Measurements from ENCODE around the gene ZNF384.

Gene ZNF384

DNA sequence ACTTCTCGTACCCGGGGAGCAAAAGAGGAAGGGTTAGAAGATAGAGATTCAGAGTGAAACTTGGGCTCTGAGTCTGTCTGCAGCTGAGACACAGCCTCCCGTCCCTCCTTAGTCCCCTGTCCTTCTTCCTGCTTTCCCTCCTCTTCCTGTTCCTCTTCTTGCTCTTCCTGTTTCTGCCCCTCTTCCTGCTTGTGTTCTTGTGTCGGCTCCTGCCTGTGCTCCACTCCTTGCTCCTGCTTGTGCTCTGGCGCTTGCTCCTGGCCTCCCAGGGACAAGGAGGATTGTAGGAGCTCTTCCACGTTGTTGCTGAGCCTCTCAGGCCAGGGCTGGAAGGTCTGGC is 44.9 kb downstream of the ZNF384 start:
- no peak overlapping the region for H3K23ac ChIP-seq (ENCODE audit: low read length)
- no peaks in the 10 kb centered on the region for H3K4me1 ChIP-seq (ENCODE audit: control insufficient read depth in 1 of 2, insufficient read depth in 2 of 2, low read length in 2 of 2)
- H3K36me3 ChIP-seq (ENCODE audit: control insufficient read depth in 1 of 2, insufficient read depth in 2 of 2, low read length in 2 of 2) = peaks cover 3 to 7% of the 10 kb centered on the region in 2 experiments
- H3K27me3 ChIP-seq (ENCODE audit: insufficient read depth, low read length) = no peaks in the 10 kb centered on the region
- no peak for DNase-seq
- WGBS (ENCODE audit: extremely low coverage, insufficient coverage, insufficient read length) = no CpG with 5 or more reads among the region's 6 CpGs
- peak overlapping the region; percentile 30 for H2AFZ ChIP-seq (ENCODE audit: insufficient read depth, low read length, poor library complexity)
- H4K12ac ChIP-seq (ENCODE audit: low read depth, low read length) = no peak overlapping the region
- no peaks in the 10 kb centered on the region for H3K79me2 ChIP-seq (ENCODE audit: control insufficient read depth, insufficient read depth, low read length, poor library complexity)
- no peak overlapping the region for H3K14ac ChIP-seq (ENCODE audit: low read length)
- no peak overlapping the region for H2BK120ac ChIP-seq (ENCODE audit: insufficient read depth, low read length, poor library complexity)
- H3K9ac ChIP-seq (ENCODE audit: low read length) = no peak overlapping the region
- H3K4ac ChIP-seq (ENCODE audit: low read depth, low read length) = no peak overlapping the region
- H3K27ac ChIP-seq (ENCODE audit: low read depth, low read length) = no peak overlapping the region
- H4K8ac ChIP-seq (ENCODE audit: low read depth, low read length) = peak overlapping the region; percentile 55
- no peak overlapping the region for H3K18ac ChIP-seq (ENCODE audit: low read length)
- no peak overlapping the region for H3K4me3 ChIP-seq (ENCODE audit: low read depth, low read length)
- no peaks in the 10 kb centered on the region for H3K79me1 ChIP-seq (ENCODE audit: low read length)
- no peak overlapping the region for H3K4me2 ChIP-seq (ENCODE audit: low read length)
- no peak overlapping the region for H2AK5ac ChIP-seq (ENCODE audit: low read length)
- no peak overlapping the region for H2BK12ac ChIP-seq (ENCODE audit: low read length)
- H3K9me3 ChIP-seq (ENCODE audit: insufficient read depth, low read depth, low read length) = peaks cover 8% of the 10 kb centered on the region
- H2BK5ac ChIP-seq (ENCODE audit: low read depth, low read length, poor library complexity) = no peak overlapping the region
- no peak overlapping the region for H4K91ac ChIP-seq (ENCODE audit: low read depth, low read length)

DNA sequence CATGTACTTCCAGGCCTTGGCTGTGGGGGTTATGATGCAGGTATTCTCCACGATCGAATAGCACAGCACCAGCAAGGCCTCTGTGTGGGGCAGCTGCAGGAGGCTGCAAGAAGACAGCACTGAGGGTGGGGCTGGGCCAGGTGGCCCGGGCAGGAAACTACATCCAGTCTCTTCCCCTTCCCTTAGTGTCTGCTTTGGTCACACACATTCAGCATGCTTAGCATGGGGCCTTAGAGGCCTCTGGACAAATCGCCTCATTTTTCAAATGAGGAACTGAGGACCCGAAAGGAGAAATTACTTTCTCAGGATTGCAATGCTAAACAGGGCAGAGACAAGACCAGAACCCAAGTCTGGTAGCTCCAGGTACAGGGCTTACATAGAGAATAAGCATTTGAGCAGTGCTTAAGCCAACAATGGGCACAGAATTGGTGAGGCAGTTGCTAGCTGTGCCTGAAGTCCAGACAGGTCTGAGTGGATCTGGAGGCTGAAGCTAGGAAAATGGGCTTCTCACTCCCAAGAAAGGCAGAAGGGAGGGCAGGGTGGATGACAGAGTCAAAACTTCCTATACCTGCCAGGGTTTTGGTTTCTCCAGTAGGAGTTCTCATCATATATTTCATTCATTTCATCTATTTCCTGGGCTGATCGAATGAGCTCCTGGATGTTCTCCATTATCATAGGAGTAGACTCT is 45.5 kb downstream of the ZNF384 start:
- WGBS (ENCODE audit: extremely low coverage, insufficient coverage, insufficient read length) = no CpG with 5 or more reads among the region's 6 CpGs
- H3K4ac ChIP-seq (ENCODE audit: low read depth, low read length) = no peak overlapping the region

DNA sequence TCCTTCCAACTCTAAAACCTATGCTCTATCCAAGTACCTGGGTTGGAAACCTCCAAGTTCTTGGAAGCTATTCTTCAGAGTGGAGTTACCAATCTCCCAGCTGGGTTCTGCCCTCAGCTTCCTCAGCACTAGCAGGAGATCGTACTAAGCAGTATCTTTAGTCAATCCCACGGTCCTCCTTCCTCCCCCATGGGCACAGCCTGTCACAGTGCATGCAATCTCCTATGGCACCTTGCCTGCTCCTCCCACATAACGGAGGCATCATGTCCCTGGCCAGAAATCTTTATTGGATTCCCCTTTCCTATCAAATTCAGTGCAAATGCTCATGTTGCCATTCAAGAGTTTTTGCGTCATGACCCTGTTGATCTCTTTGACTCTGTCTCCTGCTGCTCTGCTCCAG is 48.0 kb downstream of the ZNF384 start:
- H3K9me3 ChIP-seq (ENCODE audit: insufficient read depth, low read depth, low read length) = peaks cover 3% of the 10 kb centered on the region
- H2AFZ ChIP-seq (ENCODE audit: insufficient read depth, low read length, poor library complexity) = no peak overlapping the region
- no peak overlapping the region for H4K12ac ChIP-seq (ENCODE audit: low read depth, low read length)
- no peak overlapping the region for H3K4me3 ChIP-seq (ENCODE audit: low read depth, low read length)
- no peak overlapping the region for H3K9ac ChIP-seq (ENCODE audit: low read length)
- no peaks in the 10 kb centered on the region for H3K36me3 ChIP-seq (ENCODE audit: control insufficient read depth in 1 of 2, insufficient read depth in 2 of 2, low read length in 2 of 2)
- no peak overlapping the region for H2BK5ac ChIP-seq (ENCODE audit: low read depth, low read length, poor library complexity)
- H4K8ac ChIP-seq (ENCODE audit: low read depth, low read length) = no peak overlapping the region
- no peak overlapping the region for H3K18ac ChIP-seq (ENCODE audit: low read length)
- H2AK5ac ChIP-seq (ENCODE audit: low read length) = no peak overlapping the region
- no CpG with 5 or more reads among the region's 4 CpGs for WGBS (ENCODE audit: extremely low coverage, insufficient coverage, insufficient read length)
- H3K79me1 ChIP-seq (ENCODE audit: low read length) = no peaks in the 10 kb centered on the region
- no peak overlapping the region for H2BK120ac ChIP-seq (ENCODE audit: insufficient read depth, low read length, poor library complexity)
- no peak overlapping the region for H3K14ac ChIP-seq (ENCODE audit: low read length)
- no peak overlapping the region for H2BK12ac ChIP-seq (ENCODE audit: low read length)
- H3K4me2 ChIP-seq (ENCODE audit: low read length) = no peak overlapping the region
- no peaks in the 10 kb centered on the region for H3K27me3 ChIP-seq (ENCODE audit: insufficient read depth, low read length)
- peaks cover 2 to 3% of the 10 kb centered on the region in 2 experiments for H3K4me1 ChIP-seq (ENCODE audit: control insufficient read depth in 1 of 2, insufficient read depth in 2 of 2, low read length in 2 of 2)
- no peak overlapping the region for H3K23ac ChIP-seq (ENCODE audit: low read length)
- H3K79me2 ChIP-seq (ENCODE audit: control insufficient read depth, insufficient read depth, low read length, poor library complexity) = no peaks in the 10 kb centered on the region
- H4K91ac ChIP-seq (ENCODE audit: low read depth, low read length) = no peak overlapping the region
- H3K4ac ChIP-seq (ENCODE audit: low read depth, low read length) = no peak overlapping the region
- no peak for DNase-seq
- no peak overlapping the region for H3K27ac ChIP-seq (ENCODE audit: low read depth, low read length)

More for the DNA sequence above, 45.5 kb downstream of the ZNF384 start:
- no peak overlapping the region for H4K12ac ChIP-seq (ENCODE audit: low read depth, low read length)
- H3K14ac ChIP-seq (ENCODE audit: low read length) = no peak overlapping the region
- no peaks in the 10 kb centered on the region for H3K79me2 ChIP-seq (ENCODE audit: control insufficient read depth, insufficient read depth, low read length, poor library complexity)
- no peak overlapping the region for H4K91ac ChIP-seq (ENCODE audit: low read depth, low read length)
- no peak overlapping the region for H3K18ac ChIP-seq (ENCODE audit: low read length)
- no peaks in the 10 kb centered on the region for H3K79me1 ChIP-seq (ENCODE audit: low read length)
- H2AK5ac ChIP-seq (ENCODE audit: low read length) = no peak overlapping the region
- no peak overlapping the region for H3K23ac ChIP-seq (ENCODE audit: low read length)
- no peaks in the 10 kb centered on the region for H3K4me1 ChIP-seq (ENCODE audit: control insufficient read depth in 1 of 2, insufficient read depth in 2 of 2, low read length in 2 of 2)
- H2AFZ ChIP-seq (ENCODE audit: insufficient read depth, low read length, poor library complexity) = no peak overlapping the region
- no peak overlapping the region for H3K27ac ChIP-seq (ENCODE audit: low read depth, low read length)
- no peak overlapping the region for H3K4me3 ChIP-seq (ENCODE audit: low read depth, low read length)
- no peak overlapping the region for H2BK5ac ChIP-seq (ENCODE audit: low read depth, low read length, poor library complexity)
- DNase-seq = no peak
- H4K8ac ChIP-seq (ENCODE audit: low read depth, low read length) = peak overlapping the region; percentile 55
- H2BK12ac ChIP-seq (ENCODE audit: low read length) = no peak overlapping the region
- H2BK120ac ChIP-seq (ENCODE audit: insufficient read depth, low read length, poor library complexity) = no peak overlapping the region
- H3K9ac ChIP-seq (ENCODE audit: low read length) = no peak overlapping the region
- H3K27me3 ChIP-seq (ENCODE audit: insufficient read depth, low read length) = no peaks in the 10 kb centered on the region
- H3K9me3 ChIP-seq (ENCODE audit: insufficient read depth, low read depth, low read length) = peaks cover 8% of the 10 kb centered on the region
- peaks cover 3 to 7% of the 10 kb centered on the region in 2 experiments for H3K36me3 ChIP-seq (ENCODE audit: control insufficient read depth in 1 of 2, insufficient read depth in 2 of 2, low read length in 2 of 2)
- H3K4me2 ChIP-seq (ENCODE audit: low read length) = no peak overlapping the region

DNA sequence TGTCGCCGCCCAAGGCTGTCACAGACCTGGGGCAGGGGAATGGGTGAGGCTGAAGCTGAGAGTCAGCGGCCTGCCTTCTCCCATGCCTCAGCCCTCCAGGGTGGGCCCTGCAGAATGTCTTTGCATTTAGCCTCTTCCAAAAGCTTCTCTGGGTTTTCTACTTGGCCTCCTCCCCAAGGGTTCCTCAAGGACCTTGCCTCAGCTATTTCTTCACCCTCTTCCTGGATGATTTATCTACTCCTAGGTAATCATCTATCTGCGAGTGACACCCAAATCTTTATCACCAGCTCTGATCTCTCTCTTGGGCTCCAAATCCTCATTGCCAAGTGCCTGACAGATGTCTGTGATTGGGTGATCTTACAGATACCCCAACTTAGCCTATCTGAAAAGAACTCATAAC is 48.7 kb downstream of the ZNF384 start:
- no peak overlapping the region for H2AK5ac ChIP-seq (ENCODE audit: low read length)
- no peak overlapping the region for H2BK120ac ChIP-seq (ENCODE audit: insufficient read depth, low read length, poor library complexity)
- H3K4me3 ChIP-seq (ENCODE audit: low read depth, low read length) = no peak overlapping the region
- no peak overlapping the region for H2BK5ac ChIP-seq (ENCODE audit: low read depth, low read length, poor library complexity)
- no peak overlapping the region for H4K12ac ChIP-seq (ENCODE audit: low read depth, low read length)
- no peak for DNase-seq
- no peaks in the 10 kb centered on the region for H3K79me2 ChIP-seq (ENCODE audit: control insufficient read depth, insufficient read depth, low read length, poor library complexity)
- H3K9me3 ChIP-seq (ENCODE audit: insufficient read depth, low read depth, low read length) = peaks cover 3% of the 10 kb centered on the region
- no peaks in the 10 kb centered on the region for H3K27me3 ChIP-seq (ENCODE audit: insufficient read depth, low read length)
- H4K91ac ChIP-seq (ENCODE audit: low read depth, low read length) = no peak overlapping the region
- no peak overlapping the region for H3K18ac ChIP-seq (ENCODE audit: low read length)
- H3K9ac ChIP-seq (ENCODE audit: low read length) = no peak overlapping the region
- peaks cover 8% of the 10 kb centered on the region in 2 experiments for H3K4me1 ChIP-seq (ENCODE audit: control insufficient read depth in 1 of 2, insufficient read depth in 2 of 2, low read length in 2 of 2)
- no peak overlapping the region for H2BK12ac ChIP-seq (ENCODE audit: low read length)
- H3K14ac ChIP-seq (ENCODE audit: low read length) = no peak overlapping the region
- no peaks in the 10 kb centered on the region for H3K36me3 ChIP-seq (ENCODE audit: control insufficient read depth in 1 of 2, insufficient read depth in 2 of 2, low read length in 2 of 2)
- WGBS (ENCODE audit: extremely low coverage, insufficient coverage, insufficient read length) = no CpG with 5 or more reads among the region's 4 CpGs
- H3K4ac ChIP-seq (ENCODE audit: low read depth, low read length) = no peak overlapping the region
- no peak overlapping the region for H2AFZ ChIP-seq (ENCODE audit: insufficient read depth, low read length, poor library complexity)
- no peak overlapping the region for H3K4me2 ChIP-seq (ENCODE audit: low read length)
- H4K8ac ChIP-seq (ENCODE audit: low read depth, low read length) = no peak overlapping the region
- no peak overlapping the region for H3K23ac ChIP-seq (ENCODE audit: low read length)
- no peaks in the 10 kb centered on the region for H3K79me1 ChIP-seq (ENCODE audit: low read length)
- H3K27ac ChIP-seq (ENCODE audit: low read depth, low read length) = no peak overlapping the region

All from trophoblast cell (in vitro differentiated cells and primary cell).